K562 (cell line): ENCODE data around the gene AMOTL1. TPM values are rescaled to one million over a fixed set of nuclear protein-coding genes. Genes with fewer than 3 reads are reported as not detected.

Source experiments
- ATF6 ChIP-seq: sonication (generic); formaldehyde crosslinking; IDR thresholded peaks from 2 replicates; pipeline ENCODE4 v1.4.0; 2020; ENCODE audit warnings: mild to moderate bottlenecking, missing genetic modification reagents
- CBFA2T2 ChIP-seq: fragments of 450-650 bp; conservative IDR thresholded peaks from 2 replicates; pipeline ENCODE4 v1.6.1; 2017; ENCODE audit warnings: mild to moderate bottlenecking
- CBX2 ChIP-seq: fragments of 200-600 bp; sonication (generic); IDR thresholded peaks from one replicate; pipeline ENCODE4 v1.6.1; 2012; ENCODE audit warnings: mild to moderate bottlenecking, low read length, inconsistent platforms; ENCODE audit not compliant: insufficient read depth, poor library complexity, severe bottlenecking
- CCAR2 ChIP-seq: fragments of 200-400 bp; formaldehyde crosslinking; IDR thresholded peaks from 2 replicates; pipeline ENCODE4 v1.6.1; 2017; ENCODE audit warnings: mild to moderate bottlenecking, low read depth, low read length
- CCNT2 ChIP-seq: IDR thresholded peaks from 2 replicates; pipeline ENCODE4 v1.6.1; 2011; ENCODE audit warnings: borderline replicate concordance, low read depth, mild to moderate bottlenecking, moderate library complexity, mixed read lengths, low read length; ENCODE audit not compliant: insufficient read length; ENCODE audit errors: extremely low read depth
- COPS2 ChIP-seq: fragments of 450-650 bp; conservative IDR thresholded peaks from 2 replicates; pipeline ENCODE4 v1.6.1; 2016; ENCODE audit warnings: mild to moderate bottlenecking, moderate library complexity
- EHMT2 ChIP-seq: fragments of 450-650 bp; IDR thresholded peaks from 2 replicates; pipeline ENCODE4 v1.6.1; 2018; ENCODE audit warnings: antibody characterized with exemption
- FOXK1 ChIP-seq: sonication (generic); formaldehyde crosslinking; IDR thresholded peaks from 2 replicates; pipeline ENCODE4 v1.8.0; 2022; ENCODE audit warnings: missing genetic modification reagents, mild to moderate bottlenecking, borderline replicate concordance
- HOXB6 ChIP-seq: fragments of 250-450 bp; sonication (Bioruptor Pico); IDR thresholded peaks from 2 replicates; pipeline ENCODE4 v1.5.1; 2022; ENCODE audit warnings: mild to moderate bottlenecking, borderline replicate concordance
- MEIS2 ChIP-seq: fragments of 450-650 bp; IDR thresholded peaks from 2 replicates; pipeline ENCODE4 v1.6.1; 2014; ENCODE audit warnings: mild to moderate bottlenecking; ENCODE audit not compliant: partially characterized antibody
- MTA3 ChIP-seq: fragments of 450-650 bp; formaldehyde crosslinking; IDR thresholded peaks from 2 replicates; pipeline ENCODE4 v1.6.1; 2017; ENCODE audit warnings: mild to moderate bottlenecking, borderline replicate concordance
- NR2C1 ChIP-seq, 2 experiments: fragments of 450-650 bp; IDR thresholded peaks; 2 replicates each; pipeline ENCODE4 v1.6.1; 2017; ENCODE audit warnings: mild to moderate bottlenecking in 2 of 2, antibody characterized with exemption in 1 of 2, inconsistent platforms in 1 of 2, missing compliant biosample characterization in 1 of 2, missing genetic modification characterization in 1 of 2
- OTX1 ChIP-seq: fragments of 450-650 bp; formaldehyde crosslinking; IDR thresholded peaks from 2 replicates; pipeline ENCODE4 v1.4.0; 2022; ENCODE audit warnings: mild to moderate bottlenecking
- SIN3A ChIP-seq, 2 experiments: fragments of 150-350 bp in 1 of 2; IDR thresholded peaks; 2 replicates each; pipeline ENCODE4 v1.6.1; 2011 to 2016; ENCODE audit warnings: borderline replicate concordance in 2 of 2, low read depth in 2 of 2, low read length in 2 of 2, mild to moderate bottlenecking in 2 of 2, moderate library complexity in 2 of 2; ENCODE audit not compliant: control insufficient read depth in 1 of 2
- SREBF1 ChIP-seq: fragments of 150-350 bp; IDR thresholded peaks from 2 replicates; pipeline ENCODE4 v1.6.1; 2014; ENCODE audit warnings: antibody characterized with exemption, low read depth, low read length, borderline replicate concordance
- STAT6 ChIP-seq: sonication (generic); formaldehyde crosslinking; IDR thresholded peaks from 2 replicates; pipeline ENCODE4 v1.8.1; 2023; ENCODE audit warnings: mild to moderate bottlenecking, missing genetic modification reagents
- ZHX1 ChIP-seq: fragments of 150-350 bp; conservative IDR thresholded peaks from 2 replicates; pipeline ENCODE4 v1.6.1; 2014; ENCODE audit warnings: low read length
- polyA plus RNA-seq, 8 experiments: library from polyadenylated mRNA; depleted of rRNA in 4 of 8; stranded (reverse) in 5 of 8; unstranded in 3 of 8; fragments of >200 nt; fragmentation: Nextera tagmentation in 2 of 8; fragmentation: Illumina TruSeq in 1 of 8; extraction: Ambion mirVana in 2 of 8; extraction: Trizol in 1 of 8; gene quantifications; 2 replicates each; pipeline versions ENCODE4 v1.2.1 to v1.2.3, GENCODE V29; 2011 to 2014; ENCODE audit warnings: inconsistent platforms in 1 of 8, missing spikeins in 1 of 8
- total RNA-seq, 7 experiments: library from RNA; depleted of rRNA in 6 of 7; stranded (reverse); fragments of >200 nt in 6 of 7; fragmentation: Illumina TruSeq in 2 of 7; extraction: Trizol in 2 of 7; gene quantifications; 2 replicates each; pipeline versions ENCODE4 v1.2.1 to v1.2.3, GENCODE V29; 2011 to 2021; ENCODE audit warnings: low replicate concordance in 1 of 7

Gene AMOTL1
- total and polyA plus RNA-seq, 9 of the 15 experiments (the other 6 are each of a cell fraction or from before 2014, with no cell fraction given), result 4.0 to 35.4 (median 14.0) TPM

GRCh38 chr11:94731880-94732601 lies 36.1 kb upstream of the AMOTL1 start (continued):
- TF ChIP-seq SIN3A (IDR thresholded peaks at IDR 0.05; ENCODE audit: borderline replicate concordance in 2 of 2, control insufficient read depth in 1 of 2, low read depth in 2 of 2, low read length in 2 of 2), result no peak
- no peak for TF ChIP-seq OTX1 (CRISPR knock-in tag)
- no peak for TF ChIP-seq CCNT2
- no peak for TF ChIP-seq MEIS2
- peak; percentile 74; the same call in 1 of the 2 replicates for TF ChIP-seq EHMT2
- no peak for TF ChIP-seq ATF6 (CRISPR knock-in tag)
- TF ChIP-seq MTA3, result no peak
- TF ChIP-seq STAT6, result no peak
- TF ChIP-seq CBX2, result no peak
- no peak for TF ChIP-seq COPS2
- TF ChIP-seq CCAR2, result no peak
- no peak for TF ChIP-seq ZHX1
- no peak for TF ChIP-seq HOXB6 (CRISPR knock-in tag)
- TF ChIP-seq SREBF1, result no peak
- TF ChIP-seq CBFA2T2, result peak; percentile 43
- no peak for TF ChIP-seq FOXK1 (CRISPR knock-in tag)
- no peak for TF ChIP-seq NR2C1 (IDR thresholded peaks at IDR 0.05)
- no peak for TF ChIP-seq NR2C1 (tag; IDR thresholded peaks at IDR 0.05)
